Measurements from ENCODE around the gene KLHDC10.

Gene KLHDC10

DNA sequence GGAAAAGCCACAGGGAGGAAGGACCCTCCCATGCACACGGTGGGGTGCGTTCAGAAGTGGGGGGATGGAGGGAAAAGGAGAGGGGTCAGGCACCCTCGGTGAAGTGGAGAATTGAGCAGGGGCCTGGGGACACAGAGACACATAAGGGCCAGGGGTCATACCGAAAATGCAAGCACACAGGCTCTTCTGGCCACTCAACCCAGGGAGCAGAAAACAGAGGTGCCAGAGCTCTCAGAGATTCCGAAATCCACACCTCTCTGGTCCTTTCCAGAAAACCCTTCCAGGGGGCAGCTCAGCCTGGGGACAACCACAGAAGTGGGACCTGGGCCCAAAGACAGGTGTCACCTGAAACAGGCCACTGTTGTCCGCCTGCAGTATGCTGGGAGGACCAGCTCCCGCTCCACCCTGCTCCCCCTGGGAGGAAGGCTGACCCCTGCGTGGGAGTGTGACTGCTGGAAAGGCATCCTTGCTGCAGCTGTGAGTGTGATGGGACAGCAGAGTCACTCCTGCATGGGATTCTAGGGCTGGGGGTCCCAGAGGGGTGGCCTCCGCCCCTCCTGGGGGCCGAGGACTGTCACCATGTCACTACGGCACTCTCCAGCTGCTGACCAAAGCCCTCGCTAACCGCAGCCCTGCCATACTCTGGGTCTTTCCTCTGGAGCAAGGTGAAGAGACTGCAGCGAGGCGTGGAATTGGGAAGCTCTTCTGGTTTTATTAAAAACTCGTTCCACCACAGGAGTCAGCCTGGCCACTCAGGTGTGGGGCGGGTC lies 71.7 kb downstream of the KLHDC10 start:
- no peaks in the 10 kb centered on the region for H3K27me3 ChIP-seq
- DNase-seq: no peak
- H3K9me3 ChIP-seq: no peaks in the 10 kb centered on the region
- TF ChIP-seq, protein P1, sequence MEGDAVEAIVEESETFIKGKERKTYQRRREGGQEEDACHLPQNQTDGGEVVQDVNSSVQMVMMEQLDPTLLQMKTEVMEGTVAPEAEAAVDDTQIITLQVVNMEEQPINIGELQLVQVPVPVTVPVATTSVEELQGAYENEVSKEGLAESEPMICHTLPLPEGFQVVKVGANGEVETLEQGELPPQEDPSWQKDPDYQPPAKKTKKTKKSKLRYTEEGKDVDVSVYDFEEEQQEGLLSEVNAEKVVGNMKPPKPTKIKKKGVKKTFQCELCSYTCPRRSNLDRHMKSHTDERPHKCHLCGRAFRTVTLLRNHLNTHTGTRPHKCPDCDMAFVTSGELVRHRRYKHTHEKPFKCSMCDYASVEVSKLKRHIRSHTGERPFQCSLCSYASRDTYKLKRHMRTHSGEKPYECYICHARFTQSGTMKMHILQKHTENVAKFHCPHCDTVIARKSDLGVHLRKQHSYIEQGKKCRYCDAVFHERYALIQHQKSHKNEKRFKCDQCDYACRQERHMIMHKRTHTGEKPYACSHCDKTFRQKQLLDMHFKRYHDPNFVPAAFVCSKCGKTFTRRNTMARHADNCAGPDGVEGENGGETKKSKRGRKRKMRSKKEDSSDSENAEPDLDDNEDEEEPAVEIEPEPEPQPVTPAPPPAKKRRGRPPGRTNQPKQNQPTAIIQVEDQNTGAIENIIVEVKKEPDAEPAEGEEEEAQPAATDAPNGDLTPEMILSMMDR (IDR thresholded peaks at IDR 0.05; ENCODE audit: low read depth, low read length): no peak
- peaks cover 10% of the 10 kb centered on the region for H3K4me1 ChIP-seq
- peak overlapping the region; percentile 35 for H3K4me3 ChIP-seq (ENCODE audit: low read depth, low read length)
- peaks cover 6% of the 10 kb centered on the region for H3K36me3 ChIP-seq

DNA sequence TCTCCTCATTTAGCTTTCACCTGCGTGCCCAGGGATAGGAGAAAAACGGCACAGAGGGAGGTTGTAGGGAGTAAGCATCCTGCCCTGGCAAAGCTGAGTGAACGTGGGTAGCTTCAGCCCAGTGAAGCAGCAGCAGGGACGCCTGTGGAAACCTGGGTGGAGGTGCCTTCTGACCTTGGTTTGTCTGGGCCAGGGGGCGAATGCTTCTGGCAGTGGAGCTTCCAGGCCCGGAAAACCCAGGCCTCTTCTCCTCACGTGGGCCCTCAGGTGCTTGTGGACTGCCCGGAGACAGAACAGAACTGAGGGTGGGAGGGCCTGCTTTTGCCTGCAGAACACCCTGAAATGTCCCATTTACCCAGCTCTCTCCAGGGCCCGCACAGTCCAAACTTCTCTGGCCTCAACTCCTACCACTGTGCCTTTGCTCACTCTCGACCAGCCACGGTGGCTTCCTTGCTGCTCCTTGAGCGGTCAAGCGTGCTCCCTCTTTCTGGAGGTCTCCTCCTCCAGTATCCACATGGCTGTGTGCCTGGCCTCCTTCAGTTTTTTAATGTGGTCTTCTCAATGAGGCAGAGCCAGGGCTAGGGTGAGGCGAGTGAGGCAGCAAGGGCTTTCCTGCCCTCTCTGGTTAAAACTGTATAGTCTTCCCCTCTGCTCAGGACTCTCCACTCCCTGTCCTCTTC lies 72.5 kb downstream of the KLHDC10 start:
- H3K4me1 ChIP-seq: peaks cover 10% of the 10 kb centered on the region
- TF ChIP-seq, protein P1 (IDR thresholded peaks at IDR 0.05; ENCODE audit: low read depth, low read length): no peak
- DNase-seq: no peak
- peaks cover 3% of the 10 kb centered on the region for H3K36me3 ChIP-seq
- H3K27me3 ChIP-seq: no peaks in the 10 kb centered on the region
- H3K4me3 ChIP-seq (ENCODE audit: low read depth, low read length): no peak overlapping the region
- no peaks in the 10 kb centered on the region for H3K9me3 ChIP-seq

DNA sequence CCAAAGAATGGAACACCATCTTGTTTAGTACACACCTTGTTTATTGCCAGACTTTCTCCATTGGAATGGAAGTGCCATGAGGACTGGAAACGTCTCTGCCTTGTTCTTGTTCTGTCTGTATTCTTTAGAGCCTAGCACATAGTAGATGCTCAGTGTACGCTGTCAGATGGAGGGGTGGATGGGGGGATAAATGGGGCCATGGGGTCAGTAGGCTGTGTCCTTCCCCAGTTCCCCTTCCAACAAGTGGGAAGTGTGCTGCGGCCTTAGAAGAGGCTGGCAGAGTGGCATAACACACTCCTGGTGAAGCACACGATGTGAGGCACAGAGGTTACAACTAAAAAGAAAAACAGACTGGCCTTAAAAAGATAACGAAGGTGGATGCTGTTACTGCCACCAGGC lies 73.0 kb downstream of the KLHDC10 start:
- Histone ChIP-seq H3K9me3 (no peaks in the 10 kb centered on the region), H3K36me3 (peaks cover 3% of the 10 kb centered on the region; the same call in 1 of the 2 replicates), H3K27me3 (no peaks in the 10 kb centered on the region), H3K4me3 (ENCODE audit: low read depth, low read length) (no peak overlapping the region), H3K4me1 (peaks cover 10% of the 10 kb centered on the region)
- TF ChIP-seq, protein P1 (IDR thresholded peaks at IDR 0.05; ENCODE audit: low read depth, low read length): no peak
- no peak for DNase-seq

DNA sequence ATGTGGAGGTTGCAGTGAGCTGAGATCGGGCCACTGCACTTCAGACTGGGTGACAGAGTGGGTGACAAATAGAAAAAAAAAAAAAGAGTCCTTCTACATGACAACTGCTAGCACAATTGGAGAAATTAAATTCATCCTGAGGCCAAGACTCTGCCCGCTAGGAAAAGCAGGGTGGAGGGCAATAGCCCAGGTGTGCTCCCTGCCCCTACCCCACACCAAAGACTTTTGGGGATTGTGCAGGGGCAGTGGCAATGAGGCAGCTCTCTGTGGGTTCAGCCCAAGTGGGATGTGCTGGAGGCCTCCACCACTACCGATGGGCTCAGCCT lies 73.6 kb downstream of the KLHDC10 start:
- Histone ChIP-seq H3K4me3 (ENCODE audit: low read depth, low read length) (no peak overlapping the region), H3K4me1 (peaks cover 10% of the 10 kb centered on the region), H3K9me3 (no peaks in the 10 kb centered on the region), H3K27me3 (no peaks in the 10 kb centered on the region), H3K36me3 (peaks cover 3% of the 10 kb centered on the region; the same call in 1 of the 2 replicates)
- no peak for DNase-seq
- TF ChIP-seq, protein P1 (IDR thresholded peaks at IDR 0.05; ENCODE audit: low read depth, low read length): no peak

GRCh38 chr7:130144312-130145171 lies 74.2 kb downstream of the KLHDC10 start:
- DNase-seq: no peak
- no peaks in the 10 kb centered on the region for H3K9me3 ChIP-seq
- no peaks in the 10 kb centered on the region for H3K27me3 ChIP-seq
- TF ChIP-seq, protein P1 (IDR thresholded peaks at IDR 0.05; ENCODE audit: low read depth, low read length): no peak
- H3K36me3 ChIP-seq: peaks cover 3% of the 10 kb centered on the region; the same call in 1 of the 2 replicates
- no peak overlapping the region for H3K4me3 ChIP-seq (ENCODE audit: low read depth, low read length)
- H3K4me1 ChIP-seq: peaks cover 10% of the 10 kb centered on the region
